Epithelial cell of esophagus (primary cell): ENCODE measurements around the gene NEUROD6.

Experiments used
- DNase-seq: peaks from one replicate; pipeline ENCODE4 v3.0.0; 2010; ENCODE audit warnings: low read depth
- H3K4me3 ChIP-seq: 2 replicates; pipeline ENCODE4 v1.5.1; 2011; ENCODE audit warnings: mild to moderate bottlenecking, low read length, control low read depth
- CTCF ChIP-seq: IDR thresholded peaks from 2 replicates; pipeline ENCODE4 v1.5.1; 2011; ENCODE audit warnings: low read depth, mild to moderate bottlenecking, low read length, control low read depth, inconsistent platforms; ENCODE audit not compliant: insufficient read depth; ENCODE audit errors: missing control alignments

The NEUROD6 gene

GRCh38 chr7:31316876-31317275 lies 23.6 kb downstream of the NEUROD6 start:
- H3K4me3 ChIP-seq: no peak overlapping the region
- DNase-seq: no peak
- TF ChIP-seq CTCF: no peak

- TF ChIP-seq CTCF: no peak
- no peak overlapping the region for H3K4me3 ChIP-seq
- no peak for DNase-seq
Observed at GRCh38 chr7:31315758-31316157, 24.8 kb downstream of the NEUROD6 start.

- no peak for TF ChIP-seq CTCF
- no peak overlapping the region for H3K4me3 ChIP-seq
- DNase-seq: no peak
Observed at GRCh38 chr7:31314781-31315180, 25.7 kb downstream of the NEUROD6 start.

GRCh38 chr7:31312889-31313288 lies 27.6 kb downstream of the NEUROD6 start:
- no peak overlapping the region for H3K4me3 ChIP-seq
- no peak for TF ChIP-seq CTCF
- no peak for DNase-seq

GRCh38 chr7:31311552-31311951 lies 29.0 kb downstream of the NEUROD6 start:
- H3K4me3 ChIP-seq: no peak overlapping the region
- TF ChIP-seq CTCF: no peak
- no peak for DNase-seq

- TF ChIP-seq CTCF: no peak
- no peak for DNase-seq
- no peak overlapping the region for H3K4me3 ChIP-seq
Observed at GRCh38 chr7:31310321-31310935, 30.1 kb downstream of the NEUROD6 start.

GRCh38 chr7:31309407-31309806 lies 31.1 kb downstream of the NEUROD6 start:
- no peak for TF ChIP-seq CTCF
- no peak for DNase-seq
- no peak overlapping the region for H3K4me3 ChIP-seq
